ENCODE measurements around the gene CD55.

Gene CD55

GRCh38 chr1:207321079-207321789, at the start of gene CD55:
TSS of gene CD55 (plus strand) at chr1:207321678. CDS start at chr1:207321766, 88 bp downstream.
- DNase-seq = peak; percentile 99

- DNase-seq = no peak
These were observed 46.6 kb upstream of the CD55 start for GRCh38 chr1:207274882-207275281.

GRCh38 chr1:207276465-207276864, 45.0 kb upstream of the CD55 start:
- no peak for DNase-seq

- DNase-seq = no peak
These were observed 44.2 kb upstream of the CD55 start for GRCh38 chr1:207277241-207277640.

- DNase-seq = no peak
These were observed 41.8 kb upstream of the CD55 start for GRCh38 chr1:207279652-207280051.

GRCh38 chr1:207280706-207281105, 40.8 kb upstream of the CD55 start:
- no peak for DNase-seq

- no peak for DNase-seq
These were observed 39.4 kb upstream of the CD55 start for GRCh38 chr1:207282058-207282457.

GRCh38 chr1:207282496-207283380, 38.7 kb upstream of the CD55 start:
- no peak for DNase-seq

GRCh38 chr1:207283421-207283820, 38.1 kb upstream of the CD55 start:
- no peak for DNase-seq

GRCh38 chr1:207284209-207284897, 37.1 kb upstream of the CD55 start:
- DNase-seq = no peak

GRCh38 chr1:207286786-207287468, 34.6 kb upstream of the CD55 start:
- no peak for DNase-seq

- no peak for DNase-seq
These were observed 33.2 kb upstream of the CD55 start for GRCh38 chr1:207288315-207288714.

GRCh38 chr1:207289756-207290155, 31.7 kb upstream of the CD55 start:
- no peak for DNase-seq

- no peak for DNase-seq
These were observed 29.8 kb upstream of the CD55 start for GRCh38 chr1:207291723-207292122.

GRCh38 chr1:207298186-207298585, 23.3 kb upstream of the CD55 start:
- no peak for DNase-seq

- no peak for DNase-seq
These were observed 22.7 kb upstream of the CD55 start for GRCh38 chr1:207298636-207299398.

- DNase-seq = no peak
These were observed 20.5 kb upstream of the CD55 start for GRCh38 chr1:207300970-207301369.

GRCh38 chr1:207302618-207303393, 18.7 kb upstream of the CD55 start:
- DNase-seq = no peak

GRCh38 chr1:207304710-207305488, 16.6 kb upstream of the CD55 start:
- DNase-seq = no peak

GRCh38 chr1:207305489-207305873, 16.0 kb upstream of the CD55 start:
- no peak for DNase-seq

- DNase-seq = no peak
These were observed 15.5 kb upstream of the CD55 start for GRCh38 chr1:207306023-207306422.
